ENCODE results near the gene PKNOX2. TPM values are rescaled to one million over a fixed set of nuclear protein-coding genes. Genes with fewer than 3 reads are reported as not detected.

The PKNOX2 gene
- total and polyA plus RNA-seq, 2 of the 8 experiments (the other 6 are each of a cell fraction or from before 2014, with no cell fraction given), result 2.0 TPM

- TF ChIP-seq HDAC2 (IDR thresholded peaks at IDR 0.05; ENCODE audit: borderline replicate concordance in 1 of 2, low read depth in 2 of 2, low read length in 2 of 2), result no peak
- TF ChIP-seq KDM1A (IDR thresholded peaks at IDR 0.05; ENCODE audit: borderline replicate concordance, low read length), result no peak
- no peak for TF ChIP-seq CTBP2 (IDR thresholded peaks at IDR 0.05; ENCODE audit: borderline replicate concordance, insufficient read depth, insufficient read length, low read length)
- no peak for TF ChIP-seq RFX5 (IDR thresholded peaks at IDR 0.05; ENCODE audit: borderline replicate concordance, low read depth, low read length)
- TF ChIP-seq NANOG (IDR thresholded peaks at IDR 0.05; ENCODE audit: insufficient read depth, low read depth, low read length, poor library complexity, severe bottlenecking), result no peak
- TF ChIP-seq BACH1 (IDR thresholded peaks at IDR 0.05; ENCODE audit: low read length), result no peak
Measured at GRCh38 chr11:125378571-125378970, 214.0 kb downstream of the PKNOX2 start (continued).

Data from H1 (cell line).